HG02840 (cell line): ENCODE measurements around the gene SYNDIG1L.

ENCODE experiments used
- ATAC-seq: cut with Tn5 transposase; IDR thresholded peaks from one replicate; pipeline ENCODE4 v1.9.1; 2021; ENCODE audit warnings: mild to moderate bottlenecking, moderate library complexity, moderate number of reproducible peaks; ENCODE audit not compliant: unreplicated experiment, low FRiP score

The SYNDIG1L gene

GRCh38 chr14:74368026-74368425 lies 58.0 kb downstream of the SYNDIG1L start:
- ATAC-seq = no peak

DNA sequence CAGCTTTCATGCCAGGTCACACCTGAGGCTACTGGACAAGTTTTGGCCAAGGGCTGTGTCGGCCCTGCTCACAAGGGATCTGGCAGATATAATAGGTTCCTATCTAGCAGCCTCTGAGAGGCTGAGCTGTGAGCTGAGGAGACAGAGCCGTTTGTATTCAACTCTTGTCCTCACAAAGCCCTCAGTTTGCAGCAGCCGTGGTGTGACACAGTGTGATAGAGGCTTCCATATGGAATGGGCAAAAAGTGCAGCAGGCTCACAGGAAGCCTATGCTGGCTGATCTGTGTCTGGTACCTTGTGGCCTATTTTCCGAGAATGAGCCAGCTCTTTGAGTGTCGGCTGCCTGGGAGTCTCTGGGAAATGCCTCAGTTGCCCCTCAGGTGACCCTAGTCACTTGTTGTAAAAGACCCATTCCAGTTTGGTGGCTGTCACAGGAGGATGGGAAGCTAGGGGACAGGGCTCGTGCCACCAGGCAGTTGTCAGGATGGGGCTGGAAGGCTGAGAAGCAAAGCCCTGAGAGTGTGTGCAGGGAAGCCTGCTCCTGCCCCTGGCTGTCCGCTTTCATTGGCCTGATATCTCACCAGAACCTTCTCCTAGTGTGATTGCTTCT lies 61.6 kb downstream of the SYNDIG1L start:
- ATAC-seq = no peak

GRCh38 chr14:74362361-74362915 lies 63.6 kb downstream of the SYNDIG1L start:
- ATAC-seq = no peak

DNA sequence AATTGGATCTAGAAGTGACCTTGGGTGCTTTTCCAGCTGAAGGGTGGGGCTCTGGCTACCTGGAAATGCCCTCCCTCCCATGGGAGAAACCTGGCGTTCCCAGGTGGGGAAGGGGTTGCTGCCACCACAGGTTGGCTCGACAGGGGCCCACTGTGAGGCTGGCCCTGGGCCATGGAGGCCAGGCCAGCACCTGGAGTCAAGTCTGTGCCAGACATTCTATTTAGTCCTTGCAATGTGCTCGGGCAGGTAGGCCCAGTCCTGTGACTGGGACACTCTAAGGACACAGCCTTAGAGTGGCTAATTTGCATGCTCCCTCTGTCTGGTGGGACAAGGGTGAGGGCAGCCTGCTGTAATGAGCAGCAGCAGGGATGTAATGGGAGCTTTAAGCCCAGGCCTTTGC lies 65.8 kb downstream of the SYNDIG1L start:
- ATAC-seq = no peak

DNA sequence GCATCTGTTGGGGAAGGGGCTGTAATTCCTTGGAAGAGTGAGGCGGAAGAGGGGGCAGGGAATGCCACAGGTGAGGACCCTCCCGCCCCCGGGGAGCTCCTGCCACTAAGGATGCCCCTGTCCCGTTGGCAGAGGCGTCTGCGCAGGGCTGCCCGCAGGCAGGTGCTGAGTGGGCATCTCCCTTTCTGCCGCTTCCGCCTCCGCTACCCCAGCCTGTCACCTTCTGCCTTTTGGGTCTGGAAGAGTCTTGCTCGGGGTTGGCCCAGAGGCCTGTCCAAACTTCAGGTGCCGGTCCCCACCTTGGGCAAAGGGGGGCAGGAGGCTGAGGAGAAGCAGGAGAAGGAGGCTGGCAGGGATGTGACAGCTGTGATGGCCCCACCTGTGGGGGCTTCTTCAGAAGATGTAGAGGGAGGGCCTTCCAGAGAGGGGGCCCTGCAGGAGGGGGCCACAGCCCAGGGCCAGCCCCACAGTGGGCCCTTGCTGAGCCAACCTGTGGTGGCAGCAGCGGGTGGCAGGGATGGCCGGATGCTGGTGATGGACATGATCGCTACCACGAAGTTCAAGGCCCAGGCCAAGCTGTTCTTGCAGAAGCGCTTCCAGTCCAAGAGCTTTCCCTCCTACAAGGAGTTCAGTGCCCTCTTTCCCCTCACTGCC lies 67.7 kb downstream of the SYNDIG1L start:
- ATAC-seq = no peak

- no peak for ATAC-seq
Measured at GRCh38 chr14:74357585-74357984, 68.4 kb downstream of the SYNDIG1L start.

GRCh38 chr14:74356892-74357575 lies 69.0 kb downstream of the SYNDIG1L start:
- no peak for ATAC-seq
